Stimulated activated CD4-positive, alpha-beta T cell treated with anti-CD3 and anti-CD28 coated beads, Interleukin-4, amount 100 ng/mL, for 4 hours (primary cell): ENCODE results near the gene G6PC2.

Source experiments
- DNase-seq, 2 experiments: peaks; one replicate each; pipeline ENCODE4 v3.0.0-alpha.2; 2020

Gene G6PC2

GRCh38 chr2:168949324-168949723, 48.2 kb downstream of the G6PC2 start:
- no peak for DNase-seq

- DNase-seq, result no peak
Measured at GRCh38 chr2:168951871-168952270, 50.8 kb downstream of the G6PC2 start.

GRCh38 chr2:168952424-168952823, 51.3 kb downstream of the G6PC2 start:
- DNase-seq, result no peak

DNA sequence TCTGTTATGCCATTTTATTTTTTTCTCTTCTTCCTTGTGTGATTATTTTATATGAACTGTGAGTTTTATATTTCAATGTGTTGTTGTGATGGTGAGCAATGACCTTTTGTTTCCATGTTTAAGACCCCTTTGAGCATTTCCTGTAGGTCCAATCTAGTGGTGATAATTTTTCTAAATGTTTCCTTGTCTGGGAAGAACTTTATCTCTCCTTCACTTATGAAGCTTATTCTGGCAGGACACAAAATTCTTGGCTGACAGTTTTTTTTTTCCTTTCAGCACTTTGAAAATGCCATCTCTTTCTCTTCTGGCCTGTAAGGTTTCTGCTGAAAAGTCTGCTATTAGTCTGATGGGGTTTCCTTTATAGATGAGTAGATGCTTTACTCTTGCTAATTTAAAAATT, 53.2 kb downstream of the G6PC2 start:
- no peak for DNase-seq

DNA sequence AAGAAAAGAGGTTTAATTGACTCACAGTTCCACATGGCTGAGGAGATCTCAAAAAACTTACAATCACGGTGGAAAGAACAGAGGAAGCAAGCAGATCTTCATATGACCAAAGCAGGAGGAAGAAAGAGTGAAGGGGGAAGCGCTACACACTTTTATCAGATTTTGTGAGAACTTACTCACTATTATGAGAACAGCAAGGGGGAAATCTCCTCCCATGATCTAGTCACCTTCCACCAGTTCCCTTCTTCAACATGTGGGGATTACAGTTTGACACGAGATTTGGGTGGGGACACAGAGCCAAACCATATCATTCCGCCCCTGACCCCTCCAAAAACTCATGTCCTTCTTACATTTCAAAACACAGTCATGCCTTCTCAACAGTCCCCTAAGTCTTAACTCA, 54.2 kb downstream of the G6PC2 start:
- no peak for DNase-seq

GRCh38 chr2:168956392-168956791, 55.3 kb downstream of the G6PC2 start:
- DNase-seq, result no peak
